GM10248 (cell line): ENCODE measurements around the gene KRT6C.

ENCODE experiments used
- CTCF ChIA-PET: fragments of 300-600 bp; sonication (Branson Sonifier 250); formaldehyde crosslinking; extraction: SDS; loops from one replicate; lab custom pipeline; 2021; ENCODE audit warnings: antibody characterized with exemption; lab: Yijun Ruan, JAX
- POLR2A ChIA-PET: fragments of 350-650 bp; sonication (Branson Sonifier 250); formaldehyde crosslinking; extraction: SDS; loops from one replicate; lab custom pipeline; 2020; ENCODE audit warnings: antibody characterized with exemption; lab: Yijun Ruan, JAX
- DNase-seq: peaks from one replicate; pipeline ENCODE4 v3.0.0; 2012; ENCODE audit errors: extremely low spot score
- TF ChIP-seq, protein P1 (sequence below): IDR thresholded peaks from 2 replicates; pipeline ENCODE4 v1.5.1; 2012; ENCODE audit warnings: mild to moderate bottlenecking, low read depth; ENCODE audit errors: extremely low read depth, missing control alignments, control extremely low read depth

KRT6C gene

GRCh38 chr12:52473768-52474167, at the start of gene KRT6C:
Gene KRT6C, minus strand, starts transcription at chr12:52473805. Its CDS starts 68 bp downstream, at chr12:52473737.
- CTCF ChIA-PET: no interaction called here
- TF ChIP-seq, protein P1, sequence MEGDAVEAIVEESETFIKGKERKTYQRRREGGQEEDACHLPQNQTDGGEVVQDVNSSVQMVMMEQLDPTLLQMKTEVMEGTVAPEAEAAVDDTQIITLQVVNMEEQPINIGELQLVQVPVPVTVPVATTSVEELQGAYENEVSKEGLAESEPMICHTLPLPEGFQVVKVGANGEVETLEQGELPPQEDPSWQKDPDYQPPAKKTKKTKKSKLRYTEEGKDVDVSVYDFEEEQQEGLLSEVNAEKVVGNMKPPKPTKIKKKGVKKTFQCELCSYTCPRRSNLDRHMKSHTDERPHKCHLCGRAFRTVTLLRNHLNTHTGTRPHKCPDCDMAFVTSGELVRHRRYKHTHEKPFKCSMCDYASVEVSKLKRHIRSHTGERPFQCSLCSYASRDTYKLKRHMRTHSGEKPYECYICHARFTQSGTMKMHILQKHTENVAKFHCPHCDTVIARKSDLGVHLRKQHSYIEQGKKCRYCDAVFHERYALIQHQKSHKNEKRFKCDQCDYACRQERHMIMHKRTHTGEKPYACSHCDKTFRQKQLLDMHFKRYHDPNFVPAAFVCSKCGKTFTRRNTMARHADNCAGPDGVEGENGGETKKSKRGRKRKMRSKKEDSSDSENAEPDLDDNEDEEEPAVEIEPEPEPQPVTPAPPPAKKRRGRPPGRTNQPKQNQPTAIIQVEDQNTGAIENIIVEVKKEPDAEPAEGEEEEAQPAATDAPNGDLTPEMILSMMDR: no peak
- POLR2A ChIA-PET: no interaction called here
- DNase-seq: no peak

DNA sequence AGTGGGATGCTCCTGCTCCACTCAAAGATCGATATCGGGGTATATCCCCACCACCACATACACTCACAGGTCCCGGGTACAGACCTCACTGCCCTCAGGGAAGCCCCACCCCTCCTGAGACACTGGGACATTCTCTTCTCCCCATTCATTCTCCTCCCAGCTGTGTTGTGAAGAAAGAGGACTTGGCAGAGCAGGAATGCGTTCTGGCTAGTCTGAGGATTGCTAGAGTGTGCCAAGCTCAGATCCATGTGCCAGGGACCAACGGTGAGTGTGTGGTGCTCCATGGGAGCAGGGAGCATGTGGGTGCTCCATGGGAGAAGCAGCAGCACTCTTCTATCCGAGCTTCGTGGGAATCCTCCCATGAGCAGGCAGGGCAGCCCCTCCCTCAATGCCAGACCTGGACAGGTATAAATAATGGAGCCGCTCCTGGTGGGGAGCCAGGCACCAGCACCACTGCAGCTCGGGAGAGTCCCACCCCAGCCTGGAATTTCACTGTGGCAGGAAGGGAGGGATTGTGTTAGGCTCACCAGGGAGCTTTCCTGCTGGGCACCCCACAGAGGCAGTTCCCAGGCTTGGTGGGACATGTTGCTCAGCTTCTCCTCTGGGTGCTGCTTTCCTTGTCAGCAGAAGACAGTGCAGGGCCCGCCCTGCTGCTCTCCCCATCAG, 48.9 kb upstream of the KRT6C start:
- TF ChIP-seq, protein P1: no peak
- ChIA-PET CTCF (no interaction called here), POLR2A (no interaction called here)
- DNase-seq: no peak

GRCh38 chr12:52521568-52522266, 48.1 kb upstream of the KRT6C start:
- ChIA-PET CTCF (no interaction called here), POLR2A (no interaction called here)
- DNase-seq: no peak
- TF ChIP-seq, protein P1: no peak

- no peak for DNase-seq
- POLR2A ChIA-PET: interaction anchor here (0.5 kb wide), 1 partner anchor 493 kb away, joined by 10 read pairs; no protein-coding TSS in a partner anchor
- CTCF ChIA-PET: interaction anchor here (1.1 to 1.2 kb wide), 2 partner anchors 13 to 15 kb away, joined by 3 to 4 read pairs; no protein-coding TSS in a partner anchor
These were observed 47.6 kb upstream of the KRT6C start for GRCh38 chr12:52521175-52521567.

GRCh38 chr12:52519826-52520662, 46.4 kb upstream of the KRT6C start, which contains the start of gene KRT5:
Gene KRT5, minus strand, starts transcription at chr12:52520394. Its CDS starts 98 bp downstream, at chr12:52520296.
- no peak for DNase-seq
- TF ChIP-seq, protein P1: no peak
- ChIA-PET POLR2A (no interaction called here), CTCF (interaction anchor here (0.9 to 1.2 kb wide), 3 partner anchors 12 to 66 kb away, joined by 3 to 4 read pairs (median 3); no protein-coding TSS in a partner anchor)

More at GRCh38 chr12:52521175-52521567, 47.6 kb upstream of the KRT6C start:
- TF ChIP-seq, protein P1: no peak

GRCh38 chr12:52519387-52519703, 45.7 kb upstream of the KRT6C start:
- CTCF ChIA-PET: interaction anchor here (0.9 kb wide), 1 partner anchor 66 kb away, joined by 3 read pairs; no protein-coding TSS in a partner anchor
- TF ChIP-seq, protein P1: no peak
- POLR2A ChIA-PET: no interaction called here
- no peak for DNase-seq
